WERI-Rb-1 (cell line): ENCODE measurements around the gene TBC1D12.

Source experiments
- DNase-seq: peaks from one replicate; pipeline ENCODE4 v3.0.0-alpha.2; 2020
- H3K27ac ChIP-seq: fragments of 250-450 bp; sonication (Bioruptor Pico); 2 replicates; pipeline ENCODE4 v1.5.1; 2020; ENCODE audit warnings: mild to moderate bottlenecking, moderate library complexity
- H3K27me3 ChIP-seq: fragments of 250-450 bp; sonication (Bioruptor Pico); 2 replicates; pipeline ENCODE4 v1.5.1; 2021; ENCODE audit warnings: mild to moderate bottlenecking, low read depth, moderate library complexity; ENCODE audit not compliant: insufficient read depth, severe bottlenecking
- H3K36me3 ChIP-seq: fragments of 250-450 bp; sonication (Bioruptor Pico); 2 replicates; pipeline ENCODE4 v1.5.1; 2020; ENCODE audit warnings: mild to moderate bottlenecking, moderate library complexity
- H3K4me3 ChIP-seq: 2 replicates; pipeline ENCODE4 v1.5.1; 2011; ENCODE audit warnings: low read depth, mild to moderate bottlenecking, control low read depth, low read length
- H3K9me3 ChIP-seq: fragments of 250-450 bp; sonication (Bioruptor Pico); 2 replicates; pipeline ENCODE4 v1.5.1; 2021; ENCODE audit warnings: mild to moderate bottlenecking, moderate library complexity; ENCODE audit not compliant: severe bottlenecking
- CTCF ChIP-seq: IDR thresholded peaks from 2 replicates; pipeline ENCODE4 v1.5.1; 2011; ENCODE audit warnings: low read depth, mild to moderate bottlenecking, control low read depth, inconsistent platforms, low read length

Gene TBC1D12

GRCh38 chr10:94398762-94399161 lies 3.6 kb upstream of the TBC1D12 start:
- H3K27me3 ChIP-seq: no peaks in the 10 kb centered on the region
- no peaks in the 10 kb centered on the region; the same call in 1 of the 2 replicates for H3K36me3 ChIP-seq
- TF ChIP-seq CTCF: no peak
- H3K4me3 ChIP-seq: no peak overlapping the region
- H3K9me3 ChIP-seq: no peaks in the 10 kb centered on the region
- no peak for DNase-seq
- no peak overlapping the region for H3K27ac ChIP-seq

GRCh38 chr10:94402843-94403379 lies 570 bp downstream of the TBC1D12 start:
- Histone ChIP-seq H3K27me3 (no peaks in the 10 kb centered on the region), H3K4me3 (peak overlapping the region; percentile 74), H3K27ac (peak overlapping the region; percentile 91), H3K36me3 (no peaks in the 10 kb centered on the region; the same call in 1 of the 2 replicates), H3K9me3 (no peaks in the 10 kb centered on the region)
- DNase-seq: peak; percentile 39
- no peak for TF ChIP-seq CTCF

- Histone ChIP-seq H3K27me3 (no peaks in the 10 kb centered on the region), H3K4me3 (peak overlapping the region; percentile 74), H3K27ac (peak overlapping the region; percentile 91), H3K9me3 (no peaks in the 10 kb centered on the region), H3K36me3 (no peaks in the 10 kb centered on the region; the same call in 1 of the 2 replicates)
- TF ChIP-seq CTCF: no peak
- DNase-seq: peak; percentile 59
Observed at GRCh38 chr10:94403380-94404213, 1.3 kb downstream of the TBC1D12 start.

GRCh38 chr10:94405406-94405805 lies 3.1 kb downstream of the TBC1D12 start:
- no peaks in the 10 kb centered on the region for H3K27me3 ChIP-seq
- H3K4me3 ChIP-seq: no peak overlapping the region
- TF ChIP-seq CTCF: no peak
- no peak for DNase-seq
- H3K36me3 ChIP-seq: no peaks in the 10 kb centered on the region; the same call in 1 of the 2 replicates
- no peak overlapping the region for H3K27ac ChIP-seq
- no peaks in the 10 kb centered on the region for H3K9me3 ChIP-seq

- Histone ChIP-seq H3K36me3 (no peaks in the 10 kb centered on the region; the same call in 1 of the 2 replicates), H3K9me3 (no peaks in the 10 kb centered on the region), H3K27me3 (no peaks in the 10 kb centered on the region), H3K4me3 (no peak overlapping the region), H3K27ac (no peak overlapping the region)
- DNase-seq: no peak
- no peak for TF ChIP-seq CTCF
Observed at GRCh38 chr10:94407668-94408067, 5.3 kb downstream of the TBC1D12 start.
